CD4-positive, alpha-beta T cell treated with Interleukin-12 subunit alpha and Interleukin-12 subunit beta, for 1 hour (primary cell): ENCODE data around the gene HNRNPAB.
"Not testable (repeated sequence)": the region's sequence is repeated elsewhere in the genome, so short reads cannot be mapped to it uniquely, and the experiment has no call there.

Experiments used
- DNase-seq: peaks from one replicate; pipeline ENCODE4 v3.0.0-alpha.2; 2020

Gene HNRNPAB

GRCh38 chr5:178247481-178248456 is 43.4 kb downstream of the HNRNPAB start:
- DNase-seq: no peak

DNA sequence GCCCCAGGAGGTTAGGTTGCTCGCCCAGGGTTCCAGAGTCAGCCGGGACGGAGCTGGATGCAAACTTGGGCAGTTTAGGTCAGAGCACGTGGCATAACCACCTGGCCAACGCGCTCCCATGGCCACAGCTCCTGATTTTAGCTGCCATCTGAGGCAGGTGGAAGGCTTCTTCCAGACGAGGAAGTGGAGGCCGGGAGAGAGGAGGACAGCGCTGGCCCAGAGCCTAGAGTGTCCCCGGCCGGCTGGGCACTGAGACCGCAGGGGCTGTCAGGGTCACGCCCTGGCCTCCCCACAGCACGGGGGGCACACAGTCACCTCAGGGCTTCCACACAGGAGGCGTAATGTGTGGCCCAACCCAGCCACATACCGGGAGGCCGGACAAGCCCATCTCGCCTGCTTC is 44.4 kb downstream of the HNRNPAB start:
- no peak for DNase-seq

DNA sequence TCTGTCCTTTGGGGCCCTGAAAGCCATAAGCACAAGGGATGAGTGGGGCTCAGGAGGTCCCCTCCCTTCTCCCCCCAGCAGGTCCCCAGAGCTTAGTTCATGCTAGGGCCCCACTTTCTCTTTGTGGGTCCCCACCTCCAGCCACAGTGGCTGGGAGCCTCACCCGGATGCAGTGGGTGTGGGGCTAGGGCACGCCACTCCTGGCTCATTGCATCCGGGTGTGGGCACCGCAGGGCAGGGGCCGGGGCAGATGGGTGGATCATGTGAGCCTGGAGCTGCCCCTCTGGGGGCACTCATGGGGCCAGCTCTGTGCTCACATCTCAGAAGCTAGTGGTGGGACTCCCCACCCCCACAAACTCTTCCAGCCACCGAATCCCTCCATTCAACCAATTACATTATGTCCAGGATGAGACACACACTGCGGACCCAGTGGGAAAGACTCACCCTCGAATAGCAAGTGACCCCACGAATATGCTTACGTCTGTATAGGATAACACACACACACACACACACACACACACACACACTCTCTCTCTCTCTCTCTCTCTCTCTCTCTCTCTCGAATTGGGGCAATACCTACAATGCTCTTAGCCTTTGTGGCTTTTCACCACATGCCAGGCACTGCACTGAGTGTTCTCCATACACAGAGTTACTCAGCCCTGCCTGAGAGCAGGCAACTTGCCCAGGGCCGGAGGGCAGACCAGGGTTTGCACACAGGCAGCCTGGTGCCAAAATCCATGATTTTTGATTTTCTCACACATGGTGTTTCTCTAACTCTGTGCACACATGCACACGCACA is 45.1 kb downstream of the HNRNPAB start:
- DNase-seq: peak; percentile 58

- no peak for DNase-seq
These were observed 45.9 kb downstream of the HNRNPAB start for GRCh38 chr5:178250263-178250662.

- DNase-seq: no peak
These were observed 47.9 kb downstream of the HNRNPAB start for GRCh38 chr5:178252258-178252657.

- not testable (repeated sequence) for DNase-seq
These were observed 49.3 kb downstream of the HNRNPAB start for GRCh38 chr5:178253632-178254031.

- no peak for DNase-seq
These were observed 52.4 kb downstream of the HNRNPAB start for GRCh38 chr5:178256746-178257145.

GRCh38 chr5:178257650-178258049 is 53.3 kb downstream of the HNRNPAB start:
- DNase-seq: no peak

DNA sequence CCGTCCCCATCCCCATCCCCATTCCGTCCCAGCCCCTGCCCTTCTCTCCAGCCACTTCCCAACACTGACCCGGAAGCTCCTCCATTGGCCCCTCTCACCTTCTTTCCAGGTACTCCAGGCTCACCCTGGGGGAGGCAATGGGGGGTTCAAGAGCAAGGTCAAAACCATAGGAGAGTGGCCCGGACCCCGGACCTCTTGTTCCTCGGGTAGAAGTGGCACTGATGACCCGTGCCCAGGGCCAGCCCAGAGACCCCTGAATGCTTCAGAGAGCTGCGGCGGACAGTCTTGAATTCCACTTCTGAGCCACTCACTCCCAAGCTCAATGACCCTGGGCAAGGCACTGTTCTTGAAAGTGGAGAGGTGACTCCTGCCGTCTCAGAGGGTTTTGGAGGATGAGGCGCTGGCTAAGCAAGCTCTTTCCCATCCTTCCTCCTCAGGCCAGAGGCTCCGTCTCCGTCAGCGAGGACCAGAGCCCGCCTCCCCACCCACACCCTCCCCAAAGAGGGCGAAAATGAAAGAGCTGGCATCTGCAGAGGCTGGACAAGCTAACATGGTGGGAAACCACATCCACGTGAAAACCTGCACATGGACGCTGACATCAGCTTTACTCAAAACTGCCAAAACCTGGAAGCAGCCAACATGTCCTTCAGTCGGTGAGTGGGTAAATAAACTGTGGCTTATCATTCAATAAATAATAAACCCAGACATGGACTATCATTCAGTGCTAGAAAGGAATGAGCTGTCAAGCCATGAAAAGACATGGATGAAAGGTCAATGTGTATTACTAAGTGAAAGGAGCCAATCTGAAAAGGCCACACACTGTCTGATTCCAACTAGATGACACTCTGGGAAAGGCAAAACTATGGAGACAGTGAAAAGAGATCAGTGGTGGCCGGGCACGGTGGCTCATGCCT is 55.5 kb downstream of the HNRNPAB start:
- DNase-seq: no peak
